ENCODE measurements around the gene TCL1B.
"Not testable (repeated sequence)": the region's sequence is repeated elsewhere in the genome, so short reads cannot be mapped to it uniquely, and the experiment has no call there.

Gene TCL1B

GRCh38 chr14:95660651-95661515 lies 25.3 kb upstream of the TCL1B start:
- no peaks in the 10 kb centered on the region for H3K9me3 Mint-ChIP-seq
- H3K27me3 Mint-ChIP-seq, result peaks cover 25% of the 10 kb centered on the region
- H3K4me1 Mint-ChIP-seq (ENCODE audit: low read depth), result peaks cover 3% of the 10 kb centered on the region
- H3K27ac Mint-ChIP-seq, result no peak overlapping the region
- H3K36me3 Mint-ChIP-seq (ENCODE audit: low read depth), result no peaks in the 10 kb centered on the region
- no peak overlapping the region for H3K4me3 Mint-ChIP-seq
- no peak for DNase-seq

GRCh38 chr14:95662376-95663186 lies 23.6 kb upstream of the TCL1B start:
- Mint-ChIP-seq H3K27ac (no peak overlapping the region), H3K9me3 (no peaks in the 10 kb centered on the region), H3K36me3 (ENCODE audit: low read depth) (no peaks in the 10 kb centered on the region), H3K4me1 (ENCODE audit: low read depth) (peaks cover 3% of the 10 kb centered on the region), H3K27me3 (peaks cover 25% of the 10 kb centered on the region), H3K4me3 (no peak overlapping the region)
- DNase-seq, result no peak

DNA sequence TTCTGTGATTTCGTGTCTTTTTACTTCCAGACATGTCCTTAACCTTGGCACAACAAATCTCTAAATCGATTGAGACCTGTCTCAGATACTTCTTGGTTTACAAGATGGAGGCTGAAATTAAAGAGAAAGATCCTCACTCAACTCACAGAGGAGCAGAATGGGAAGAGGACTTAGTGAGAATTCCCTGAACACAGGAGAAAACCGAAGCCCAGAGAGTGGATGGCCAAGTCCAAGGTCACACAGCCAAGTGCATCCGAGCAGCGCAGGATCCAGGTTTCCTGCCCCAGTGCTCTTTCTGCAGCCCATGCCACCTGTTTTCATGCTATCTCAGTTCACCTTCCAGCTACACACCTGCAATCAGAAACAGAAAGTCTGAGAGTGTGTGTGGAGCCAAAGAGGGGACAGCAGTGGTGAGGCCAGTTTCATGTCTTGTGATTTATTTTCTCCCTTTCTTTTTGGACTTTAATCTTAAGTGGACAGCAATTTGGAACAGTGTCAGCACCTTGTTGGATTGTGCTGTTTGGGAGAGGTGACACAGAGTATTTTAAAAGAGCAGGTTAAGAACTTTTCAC lies 22.9 kb upstream of the TCL1B start:
- Mint-ChIP-seq H3K36me3 (ENCODE audit: low read depth) (no peaks in the 10 kb centered on the region), H3K27ac (no peak overlapping the region), H3K4me3 (no peak overlapping the region), H3K9me3 (no peaks in the 10 kb centered on the region), H3K4me1 (ENCODE audit: low read depth) (peaks cover 3% of the 10 kb centered on the region), H3K27me3 (peaks cover 18% of the 10 kb centered on the region)
- no peak for DNase-seq

DNA sequence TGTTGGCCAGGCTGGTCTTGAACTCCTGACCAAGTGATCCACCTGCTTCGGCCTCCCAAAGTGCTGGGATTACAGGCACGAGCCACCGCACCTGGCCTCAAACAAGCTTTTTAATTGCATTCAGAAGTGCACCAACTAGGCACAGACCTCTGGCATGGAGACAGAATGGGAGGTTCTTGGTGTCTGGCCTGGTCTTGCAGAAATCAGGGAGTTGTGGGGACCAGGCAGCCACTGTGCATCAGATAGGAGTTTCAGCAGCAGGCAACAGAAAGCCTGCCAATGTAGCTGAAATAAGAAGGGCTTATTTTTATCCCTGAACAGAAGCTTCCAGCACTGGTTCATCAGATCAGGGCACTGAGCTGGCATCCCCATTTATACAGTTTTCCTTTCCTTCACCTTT lies 22.2 kb upstream of the TCL1B start:
- DNase-seq, result no peak
- Mint-ChIP-seq H3K27ac (no peak overlapping the region), H3K4me1 (ENCODE audit: low read depth) (peaks cover 3% of the 10 kb centered on the region), H3K27me3 (peaks cover 12% of the 10 kb centered on the region), H3K36me3 (ENCODE audit: low read depth) (no peaks in the 10 kb centered on the region), H3K4me3 (no peak overlapping the region), H3K9me3 (no peaks in the 10 kb centered on the region)

DNA sequence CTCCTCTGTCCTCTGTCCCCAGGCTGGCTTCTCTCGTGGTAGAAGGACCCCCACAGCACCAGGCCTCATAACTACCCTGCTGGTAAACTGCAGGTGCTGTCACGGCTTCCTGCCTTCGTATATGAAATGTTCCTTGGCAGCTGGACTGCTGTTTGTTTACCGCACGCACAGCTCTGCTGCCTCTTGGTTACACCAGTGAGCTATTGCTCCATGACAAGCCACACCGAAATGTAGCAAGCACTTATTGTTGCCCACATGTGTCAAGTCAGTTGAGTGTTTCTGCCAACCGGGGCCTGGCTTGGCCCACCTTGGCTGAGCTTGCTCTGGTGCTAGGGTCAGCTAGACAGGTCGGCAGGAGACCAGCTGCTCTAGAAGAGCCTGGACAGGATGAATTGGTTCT lies 21.7 kb upstream of the TCL1B start:
- Mint-ChIP-seq H3K27ac (no peak overlapping the region), H3K4me1 (ENCODE audit: low read depth) (peaks cover 3% of the 10 kb centered on the region), H3K27me3 (peaks cover 12% of the 10 kb centered on the region), H3K4me3 (no peak overlapping the region), H3K9me3 (no peaks in the 10 kb centered on the region), H3K36me3 (ENCODE audit: low read depth) (no peaks in the 10 kb centered on the region)
- no peak for DNase-seq

DNA sequence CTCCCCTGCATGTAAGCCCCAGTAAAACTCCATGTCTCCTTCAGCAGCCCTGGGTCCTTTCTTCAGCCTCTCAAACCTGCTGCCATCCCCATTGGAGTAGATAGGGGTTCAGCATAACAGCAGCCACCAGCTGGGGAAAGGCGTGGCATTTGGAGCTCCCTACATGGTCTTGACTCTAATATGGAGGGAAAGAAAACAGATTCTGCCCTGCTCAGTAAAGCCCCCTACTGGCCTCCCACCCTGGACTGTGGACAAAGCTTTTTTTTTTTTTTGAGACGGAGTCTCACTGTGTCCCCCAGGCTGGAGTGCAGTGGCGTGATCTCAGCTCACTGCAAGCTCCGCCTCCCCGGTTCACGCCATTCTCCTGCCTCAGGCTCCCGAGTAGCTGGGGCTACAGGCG lies 20.7 kb upstream of the TCL1B start:
- H3K27ac Mint-ChIP-seq; DNase-seq; H3K36me3 Mint-ChIP-seq (ENCODE audit: low read depth); H3K4me3 Mint-ChIP-seq; H3K9me3 Mint-ChIP-seq; H3K27me3 Mint-ChIP-seq; H3K4me1 Mint-ChIP-seq (ENCODE audit: low read depth): not testable (repeated sequence)

DNA sequence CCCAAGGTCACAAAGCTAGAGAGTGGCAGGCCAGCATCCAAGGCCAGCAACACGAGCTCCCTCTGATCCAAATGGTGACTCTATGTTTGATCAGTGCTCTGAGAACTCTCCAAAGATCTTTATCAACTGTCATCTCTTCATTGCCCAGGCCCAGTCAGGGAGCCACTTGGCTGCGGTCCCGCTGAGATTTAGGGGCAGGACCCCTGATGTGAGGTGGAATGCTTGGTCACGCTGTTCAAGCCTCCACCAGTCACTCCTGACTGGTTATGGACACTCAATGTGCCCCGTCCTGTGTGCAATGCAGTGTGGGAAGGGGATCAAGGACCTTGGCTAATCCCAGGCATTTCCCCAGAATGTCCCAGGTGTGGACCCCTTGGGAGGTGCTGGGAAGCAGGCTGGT lies 19.8 kb upstream of the TCL1B start:
- Mint-ChIP-seq H3K36me3 (ENCODE audit: low read depth) (no peaks in the 10 kb centered on the region), H3K9me3 (no peaks in the 10 kb centered on the region), H3K4me1 (ENCODE audit: low read depth) (peaks cover 3% of the 10 kb centered on the region), H3K27ac (no peak overlapping the region), H3K27me3 (no peaks in the 10 kb centered on the region), H3K4me3 (no peak overlapping the region)
- DNase-seq, result no peak

DNA sequence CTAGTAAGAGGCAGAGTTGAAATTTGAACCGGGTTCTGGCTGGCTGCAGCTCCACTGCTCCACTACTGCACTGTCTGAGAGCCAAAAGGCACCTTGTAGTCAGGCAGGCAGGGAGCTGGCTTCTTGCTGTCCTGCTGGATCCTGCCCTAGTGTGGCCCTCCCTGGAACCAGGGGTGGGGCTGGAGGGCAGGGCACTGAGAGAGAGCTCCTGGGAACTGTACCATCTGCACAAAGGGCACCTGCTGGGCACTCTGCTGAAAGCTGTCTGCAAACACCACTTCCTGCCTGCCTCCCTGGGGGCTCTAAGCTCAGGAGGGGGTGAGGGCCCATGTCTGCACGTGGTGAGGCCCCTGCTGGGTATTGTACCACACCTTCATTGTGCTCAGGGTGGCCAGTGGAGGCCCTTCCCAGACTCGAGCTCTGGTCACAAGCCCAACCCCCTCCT lies 19.0 kb upstream of the TCL1B start:
- peaks cover 3% of the 10 kb centered on the region for H3K4me1 Mint-ChIP-seq (ENCODE audit: low read depth)
- no peak overlapping the region for H3K27ac Mint-ChIP-seq
- H3K4me3 Mint-ChIP-seq, result no peak overlapping the region

DNA sequence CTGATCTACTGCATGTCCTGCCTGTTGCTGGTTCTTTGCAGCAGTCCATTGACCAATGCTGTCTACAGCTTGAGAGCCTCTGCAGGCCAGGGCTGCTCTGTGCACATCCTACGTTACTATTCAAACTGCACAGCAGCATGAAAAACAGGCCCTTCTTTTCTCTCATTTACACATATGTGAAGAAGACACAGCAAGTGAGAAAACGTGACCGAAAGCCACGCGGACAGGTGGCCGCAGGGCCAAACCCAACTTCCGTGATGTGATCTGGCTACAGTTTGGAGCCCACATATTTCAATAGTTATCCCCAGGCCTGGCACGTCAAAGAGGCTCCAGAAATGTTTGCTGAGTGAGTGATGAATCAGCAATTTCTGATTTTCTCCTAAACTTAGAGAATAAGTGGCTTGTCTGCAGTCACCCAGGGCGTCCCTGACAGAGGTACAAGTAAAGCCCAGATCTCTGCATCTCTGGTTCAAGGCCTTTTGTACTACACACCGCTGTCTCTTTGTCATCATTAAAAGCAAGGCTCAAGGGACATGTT lies 17.9 kb upstream of the TCL1B start:
- DNase-seq, result no peak
- H3K27ac Mint-ChIP-seq, result no peak overlapping the region
- H3K36me3 Mint-ChIP-seq (ENCODE audit: low read depth), result no peaks in the 10 kb centered on the region
- H3K4me1 Mint-ChIP-seq (ENCODE audit: low read depth), result no peaks in the 10 kb centered on the region
- H3K9me3 Mint-ChIP-seq, result no peaks in the 10 kb centered on the region
- no peak overlapping the region for H3K4me3 Mint-ChIP-seq
- H3K27me3 Mint-ChIP-seq, result peaks cover 5% of the 10 kb centered on the region

More for the DNA sequence above, 19.0 kb upstream of the TCL1B start:
- H3K9me3 Mint-ChIP-seq, result no peaks in the 10 kb centered on the region
- DNase-seq, result no peak
- no peaks in the 10 kb centered on the region for H3K27me3 Mint-ChIP-seq
- H3K36me3 Mint-ChIP-seq (ENCODE audit: low read depth), result no peaks in the 10 kb centered on the region

- Mint-ChIP-seq H3K9me3 (no peaks in the 10 kb centered on the region), H3K4me3 (no peak overlapping the region), H3K27me3 (peaks cover 20% of the 10 kb centered on the region), H3K27ac (no peak overlapping the region), H3K4me1 (ENCODE audit: low read depth) (no peaks in the 10 kb centered on the region), H3K36me3 (ENCODE audit: low read depth) (no peaks in the 10 kb centered on the region)
- no peak for DNase-seq
These were observed 11.6 kb upstream of the TCL1B start for GRCh38 chr14:95674613-95675012.

GRCh38 chr14:95675486-95675885 lies 10.7 kb upstream of the TCL1B start:
- H3K4me3 Mint-ChIP-seq, result no peak overlapping the region
- no peak overlapping the region for H3K27ac Mint-ChIP-seq
- peaks cover 20% of the 10 kb centered on the region for H3K27me3 Mint-ChIP-seq
- no peaks in the 10 kb centered on the region for H3K4me1 Mint-ChIP-seq (ENCODE audit: low read depth)
- no peak for DNase-seq
- H3K9me3 Mint-ChIP-seq, result no peaks in the 10 kb centered on the region
- H3K36me3 Mint-ChIP-seq (ENCODE audit: low read depth), result no peaks in the 10 kb centered on the region

- no peaks in the 10 kb centered on the region for H3K9me3 Mint-ChIP-seq
- no peaks in the 10 kb centered on the region for H3K4me1 Mint-ChIP-seq (ENCODE audit: low read depth)
- no peaks in the 10 kb centered on the region for H3K36me3 Mint-ChIP-seq (ENCODE audit: low read depth)
- no peak overlapping the region for H3K27ac Mint-ChIP-seq
- DNase-seq, result no peak
- no peak overlapping the region for H3K4me3 Mint-ChIP-seq
- H3K27me3 Mint-ChIP-seq, result peaks cover 20% of the 10 kb centered on the region
These were observed 8.9 kb upstream of the TCL1B start for GRCh38 chr14:95677179-95677835.

- Mint-ChIP-seq H3K9me3 (no peaks in the 10 kb centered on the region), H3K4me1 (ENCODE audit: low read depth) (no peaks in the 10 kb centered on the region), H3K36me3 (ENCODE audit: low read depth) (no peaks in the 10 kb centered on the region), H3K27ac (no peak overlapping the region), H3K27me3 (peaks cover 21% of the 10 kb centered on the region), H3K4me3 (no peak overlapping the region)
- DNase-seq, result no peak
These were observed 6.9 kb upstream of the TCL1B start for GRCh38 chr14:95679148-95679815.

Measured in activated T-cell treated with anti-CD3 and anti-CD28 coated beads, Interleukin-2, amount 50 U/mL, for 24 hours (primary cell).